K562 (cell line): ENCODE results near the gene SLC25A1.

Experiments used
- RCOR1 ChIP-seq, 2 experiments: IDR thresholded peaks; 2 replicates each; pipeline ENCODE4 v1.6.1; 2012; ENCODE audit warnings: low read depth in 2 of 2, low read length in 2 of 2, borderline replicate concordance in 1 of 2, improper control_type of control experiment in 1 of 2
- TF ChIP-seq, protein P1 (sequence below): fragments of 450-650 bp; IDR thresholded peaks from 2 replicates; pipeline ENCODE4 v1.6.1; 2014; ENCODE audit warnings: low read depth, mild to moderate bottlenecking, moderate library complexity, borderline replicate concordance

DNA sequence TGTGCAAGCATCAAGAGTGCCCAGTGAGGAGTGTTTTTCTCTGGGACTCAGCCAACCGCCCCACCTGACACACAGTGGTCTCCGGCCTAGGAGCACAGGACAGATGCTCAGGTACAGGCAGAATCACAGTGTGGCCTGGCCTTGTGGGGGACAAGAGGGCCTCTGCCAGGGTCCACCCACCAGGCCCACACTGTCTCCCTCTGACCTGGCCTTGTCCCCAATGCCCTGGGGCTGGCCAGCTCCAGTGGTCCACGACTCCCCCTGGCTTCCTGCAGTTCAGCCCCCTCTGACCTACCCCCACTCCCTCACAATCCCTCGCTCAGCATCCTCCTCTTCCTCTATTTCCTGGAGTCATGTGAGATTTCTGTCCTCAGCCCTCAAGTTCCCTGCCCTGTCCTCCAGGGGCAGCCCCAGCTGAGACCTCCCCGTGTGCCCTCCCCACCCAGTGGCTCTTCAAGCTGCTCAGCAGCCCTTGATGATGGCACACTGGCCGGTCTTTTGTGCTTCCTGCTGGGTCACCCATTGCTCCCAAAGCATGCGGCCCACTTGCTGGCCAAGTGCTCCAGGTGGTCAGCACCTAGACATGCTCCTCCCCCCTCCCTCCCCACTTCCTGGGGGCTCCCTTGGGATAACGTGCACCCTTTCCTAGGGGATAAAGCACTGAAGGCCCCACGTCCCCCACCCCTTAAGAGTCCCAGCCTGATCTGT lies 45.7 kb downstream of the SLC25A1 start:
- no peak for TF ChIP-seq RCOR1 (IDR thresholded peaks at IDR 0.05; ENCODE audit: borderline replicate concordance in 1 of 2, low read depth in 2 of 2, low read length in 2 of 2)
- TF ChIP-seq, protein P1, sequence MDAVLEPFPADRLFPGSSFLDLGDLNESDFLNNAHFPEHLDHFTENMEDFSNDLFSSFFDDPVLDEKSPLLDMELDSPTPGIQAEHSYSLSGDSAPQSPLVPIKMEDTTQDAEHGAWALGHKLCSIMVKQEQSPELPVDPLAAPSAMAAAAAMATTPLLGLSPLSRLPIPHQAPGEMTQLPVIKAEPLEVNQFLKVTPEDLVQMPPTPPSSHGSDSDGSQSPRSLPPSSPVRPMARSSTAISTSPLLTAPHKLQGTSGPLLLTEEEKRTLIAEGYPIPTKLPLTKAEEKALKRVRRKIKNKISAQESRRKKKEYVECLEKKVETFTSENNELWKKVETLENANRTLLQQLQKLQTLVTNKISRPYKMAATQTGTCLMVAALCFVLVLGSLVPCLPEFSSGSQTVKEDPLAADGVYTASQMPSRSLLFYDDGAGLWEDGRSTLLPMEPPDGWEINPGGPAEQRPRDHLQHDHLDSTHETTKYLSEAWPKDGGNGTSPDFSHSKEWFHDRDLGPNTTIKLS = no peak
